ENCODE results near the gene ZNF440. TPM values are rescaled to one million over a fixed set of nuclear protein-coding genes. Genes with fewer than 3 reads are reported as not detected.
"Not testable (repeated sequence)": the region's sequence is repeated elsewhere in the genome, so short reads cannot be mapped to it uniquely, and the experiment has no call there.

ZNF440 gene
- total and polyA plus RNA-seq, 10 donors: 2.6 to 19.0 (median 14.7) TPM

DNA sequence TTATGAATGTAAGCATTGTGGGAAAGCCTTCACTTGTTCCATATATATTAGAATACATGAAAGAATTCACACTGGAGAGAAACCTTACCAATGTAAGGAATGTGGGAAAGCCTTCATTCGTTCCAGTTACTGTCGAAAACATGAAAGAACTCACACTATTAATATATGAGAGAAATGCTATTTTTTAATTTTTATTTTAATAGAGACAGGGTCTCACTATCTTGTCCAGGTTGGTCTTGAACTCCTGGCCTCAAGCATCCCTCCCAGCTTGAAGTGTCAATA lies 7.0 kb upstream of the ZNF440 start:
- TF ChIP-seq POLR2AphosphoS5 (IDR thresholded peaks at IDR 0.05) (no peak), CTCF (IDR thresholded peaks at IDR 0.05 in 8 of 11, conservative IDR thresholded peaks at IDR 0.05 in 3 of 11) (no peak), POLR2A (IDR thresholded peaks at IDR 0.05) (no peak)
- H3K4me1 ChIP-seq: peaks cover 0 to under 1% (median 0%) of the 10 kb centered on the region in 6 donors
- H3K27ac ChIP-seq: no peak overlapping the region
- intact Hi-C loops (cut with DNase I; ENCODE audit: low total_unique reads): no loop called here
- no peak overlapping the region for H3K4me3 ChIP-seq
- 95 to 100% (median 97%) methylated on average over 2 of the region's 2 CpGs for WGBS, 5 donors
- peaks cover 0 to 33% (median 15%) of the 10 kb centered on the region in 6 donors for H3K36me3 ChIP-seq
- H3K27me3 ChIP-seq (replicated peaks in 1 of 7): no peaks in the 10 kb centered on the region
- DNase-seq: no peak
- peaks cover 13 to 77% (median 56%) of the 10 kb centered on the region in 8 donors for H3K9me3 ChIP-seq

DNA sequence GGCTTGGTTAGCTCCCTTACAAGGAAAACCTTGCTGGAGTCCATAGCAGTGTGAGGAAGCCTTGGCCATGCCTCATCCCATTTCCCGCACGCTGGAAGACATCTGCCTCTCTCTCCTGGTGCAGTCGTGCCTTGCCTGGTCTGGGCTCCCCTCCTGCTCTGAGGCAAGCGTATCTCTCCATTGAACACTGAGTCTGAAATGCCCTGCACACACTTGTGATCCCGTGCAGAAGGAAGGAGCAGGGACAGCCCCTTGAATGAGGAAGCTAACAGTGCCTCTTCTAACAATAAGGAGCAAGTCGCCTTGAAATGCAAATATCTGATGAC lies 407 bp upstream of the ZNF440 start:
- intact Hi-C loops (cut with DNase I; ENCODE audit: low total_unique reads): no loop called here
- peaks cover 5 to 30% (median 23%) of the 10 kb centered on the region in 6 donors for H3K4me1 ChIP-seq

DNA sequence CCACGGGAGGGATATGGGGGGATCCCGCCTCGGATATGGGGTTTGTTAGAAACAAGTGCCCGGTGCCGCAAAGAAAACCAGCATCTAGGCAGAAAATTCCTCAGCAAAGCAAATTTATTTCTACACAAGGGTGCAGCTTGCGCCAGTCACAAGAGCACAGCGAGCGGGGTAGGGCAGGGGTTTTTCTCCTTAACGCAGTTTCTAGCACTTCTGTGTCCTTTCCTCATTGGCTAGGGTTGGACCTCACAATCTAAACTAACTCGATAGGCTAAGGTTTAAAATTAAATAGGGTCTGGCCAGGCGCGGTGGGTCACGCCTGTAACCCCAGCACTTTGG lies 595 bp downstream of the ZNF440 start:
- 10 to 21% (median 11%) methylated on average over 12 to 13 of the region's 13 CpGs for WGBS, 5 donors
- no peaks in the 10 kb centered on the region for H3K27me3 ChIP-seq (replicated peaks in 1 of 7)
- intact Hi-C loops (cut with DNase I; ENCODE audit: low total_unique reads): no loop called here
- DNase-seq: no peak
- TF ChIP-seq POLR2A (IDR thresholded peaks at IDR 0.05): no peak
- no peak for TF ChIP-seq CTCF (IDR thresholded peaks at IDR 0.05 in 8 of 11, conservative IDR thresholded peaks at IDR 0.05 in 3 of 11)
- TF ChIP-seq POLR2AphosphoS5 (IDR thresholded peaks at IDR 0.05): no peak
- H3K4me3 ChIP-seq: peak overlapping the region; percentile 75 to 96 (median 78)
- H3K4me1 ChIP-seq: peaks cover 5 to 30% (median 23%) of the 10 kb centered on the region in 6 donors
- H3K27ac ChIP-seq: peak overlapping the region in 7 of 8 donors; percentile 80 to 92 (median 89)
- peaks cover 0 to 9% (median 0%) of the 10 kb centered on the region in 6 donors for H3K36me3 ChIP-seq
- peaks cover 0 to 7% (median 2%) of the 10 kb centered on the region in 8 donors for H3K9me3 ChIP-seq

More for the DNA sequence above, 407 bp upstream of the ZNF440 start:
- peaks cover 0 to 16% (median 11%) of the 10 kb centered on the region in 8 donors for H3K9me3 ChIP-seq
- H3K27ac ChIP-seq: peak overlapping the region; percentile 70 to 92 (median 88)
- peak overlapping the region; percentile 75 to 96 (median 78) for H3K4me3 ChIP-seq
- TF ChIP-seq POLR2A (IDR thresholded peaks at IDR 0.05): no peak
- no peak for TF ChIP-seq CTCF (IDR thresholded peaks at IDR 0.05 in 8 of 11, conservative IDR thresholded peaks at IDR 0.05 in 3 of 11)
- no peak for TF ChIP-seq POLR2AphosphoS5 (IDR thresholded peaks at IDR 0.05)
- no peak for DNase-seq
- no peaks in the 10 kb centered on the region for H3K27me3 ChIP-seq (replicated peaks in 1 of 7)
- H3K36me3 ChIP-seq: no peaks in the 10 kb centered on the region
- 2 to 15% (median 6%) methylated on average over 6 of the region's 6 CpGs for WGBS, 5 donors

GRCh38 chr19:11821474-11822109 lies 7.5 kb downstream of the ZNF440 start:
- H3K4me1 ChIP-seq: no peaks in the 10 kb centered on the region
- WGBS, 5 donors: 73 to 99% (median 89%) methylated on average over 5 of the region's 5 CpGs
- intact Hi-C loops (cut with DNase I; ENCODE audit: low total_unique reads): no loop called here
- H3K4me3 ChIP-seq: no peak overlapping the region
- no peak for TF ChIP-seq POLR2A (IDR thresholded peaks at IDR 0.05)
- no peak overlapping the region for H3K27ac ChIP-seq
- H3K9me3 ChIP-seq: peaks cover 0 to 52% (median 19%) of the 10 kb centered on the region in 8 donors
- no peak for DNase-seq
- H3K27me3 ChIP-seq (replicated peaks in 1 of 7): no peaks in the 10 kb centered on the region
- peaks cover 0 to 44% (median 4%) of the 10 kb centered on the region in 6 donors for H3K36me3 ChIP-seq

DNA sequence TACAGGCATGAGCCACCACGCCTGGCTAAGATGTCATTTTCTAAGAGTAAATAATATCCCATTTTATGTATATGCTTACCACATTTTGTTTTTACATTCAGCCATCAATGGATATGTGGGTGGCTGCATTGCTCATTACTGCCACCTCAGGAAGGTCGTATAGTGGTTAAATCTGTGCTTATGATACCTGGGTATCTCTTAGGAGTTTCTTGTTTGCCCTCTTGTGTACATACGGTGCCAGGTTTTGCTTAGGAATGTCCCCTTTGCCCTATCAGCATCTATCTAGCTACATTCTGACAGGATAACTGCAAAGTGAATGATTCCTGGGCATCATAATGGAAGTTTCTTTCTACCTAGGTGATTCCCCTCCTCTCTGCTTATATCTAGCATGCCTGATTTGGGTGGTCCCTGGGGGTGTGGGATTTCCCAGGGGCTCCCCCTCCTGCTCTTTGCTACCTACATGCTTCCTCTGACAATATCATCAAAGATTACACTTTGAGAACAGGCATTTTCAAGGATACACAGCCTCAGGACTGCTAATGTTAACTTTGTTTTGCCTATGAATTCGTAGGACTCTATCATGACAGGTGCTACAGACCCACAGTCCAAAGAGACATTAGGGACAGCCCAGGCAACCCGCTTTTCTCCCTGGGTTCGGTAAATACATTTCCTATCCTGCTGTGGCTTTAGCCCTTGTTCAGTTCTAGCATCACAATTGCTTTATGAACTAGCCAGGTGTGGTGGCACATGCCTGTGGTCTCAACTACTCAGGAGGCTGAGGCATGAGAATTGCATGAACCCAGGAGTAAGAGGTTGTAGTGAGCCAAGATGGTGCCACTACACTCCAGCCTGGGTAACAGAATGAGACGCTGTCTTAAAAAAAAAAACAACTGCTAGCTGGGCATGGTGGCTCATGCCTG lies 15.1 kb downstream of the ZNF440 start:
- H3K9me3 ChIP-seq: peaks cover 16 to 100% (median 89%) of the 10 kb centered on the region in 8 donors
- DNase-seq: not testable (repeated sequence)
- WGBS, 5 donors: 87 to 93% (median 89%) methylated on average over 7 of the region's 7 CpGs

More for the DNA sequence above, 15.1 kb downstream of the ZNF440 start:
- H3K27ac ChIP-seq; H3K4me1 ChIP-seq; intact Hi-C loops (cut with DNase I; ENCODE audit: low total_unique reads); H3K4me3 ChIP-seq; H3K27me3 ChIP-seq (replicated peaks in 1 of 7): not testable (repeated sequence)
- H3K36me3 ChIP-seq: peaks cover 18 to 86% (median 35%) of the 10 kb centered on the region in 6 donors
